Psoas muscle (tissue), 8 donors: ENCODE data around the gene RPS19BP1. TPM values are rescaled to one million over a fixed set of nuclear protein-coding genes. Genes with fewer than 3 reads are reported as not detected.
"Not testable (repeated sequence)": the region's sequence is repeated elsewhere in the genome, so short reads cannot be mapped to it uniquely, and the experiment has no call there.

Experiments
- ATAC-seq, 4 donors: fragments of 200-7000 bp; cut with Tn5 transposase; one replicate each; pipeline ENCODE4 v1.9.1; 2020; ENCODE audit warnings: moderate library complexity in 3 of 4, mild to moderate bottlenecking in 2 of 4
- DNase-seq, 2 donors: peaks; one replicate each; pipeline ENCODE4 v3.0.0-alpha.2; 2020
- H3K27ac ChIP-seq: fragments of 200-600 bp; one replicate; pipeline ENCODE4 v1.8.0; 2022
- H3K27me3 ChIP-seq, 3 donors: fragments of 200-600 bp in 1 of 3; one replicate each; pipeline versions ENCODE4 v1.6.1 to v1.8.0; 2013 to 2022; ENCODE audit warnings: low read length in 2 of 3, mild to moderate bottlenecking in 2 of 3, moderate library complexity in 1 of 3; ENCODE audit not compliant: insufficient read depth in 3 of 3
- H3K36me3 ChIP-seq, 2 donors: fragments of 200-600 bp in 1 of 2; one replicate each; pipeline versions ENCODE4 v1.6.1 to v1.8.0; 2013 to 2022; ENCODE audit warnings: low read depth in 1 of 2, mild to moderate bottlenecking in 1 of 2, moderate library complexity in 1 of 2; ENCODE audit not compliant: insufficient read depth in 1 of 2
- H3K4me1 ChIP-seq: fragments of 200-600 bp; one replicate; pipeline ENCODE4 v1.8.0; 2022
- H3K4me3 ChIP-seq: fragments of 200-600 bp; one replicate; pipeline ENCODE4 v1.8.0; 2022; ENCODE audit warnings: mild to moderate bottlenecking
- H3K9me3 ChIP-seq: fragments of 200-600 bp; one replicate; pipeline ENCODE4 v1.8.0; 2022
- CTCF ChIP-seq: fragments of 200-600 bp; IDR thresholded peaks from one replicate; pipeline ENCODE4 v1.8.0; 2022; ENCODE audit warnings: antibody characterized with exemption
- WGBS, 3 donors: extraction: QIAGEN DNeasy Blood & Tissue Kit; methylation state at CpG; one replicate each; pipeline versions ENCODE4 v1.1.6 to v1.1.7; 2013; 5-methylcytosine and 5-hydroxymethylcytosine counted together
- intact Hi-C, 2 donors: fragments of 100-400 bp; cut with DNase I; formaldehyde crosslinking; loops; one replicate each; pipeline versions ENCODE4 v1.11.0 to v1.14.2; 2022
- polyA plus RNA-seq, 3 donors: library from polyadenylated mRNA; stranded (reverse); fragments of 200-250 nt; gene quantifications; one replicate each; pipeline ENCODE4 v1.2.3, GENCODE V29; 2013
- total RNA-seq, 4 donors: library from RNA; stranded (reverse); fragmentation: NEBNext Ultra II Directional in 2 of 4; extraction: Animal tissue kit (Norgen Biotek cat#: 25700) in 2 of 4; gene quantifications; one replicate each; pipeline versions ENCODE4 v1.2.1 to v1.2.4, GENCODE V29; 2021 to 2023
- donor health status: healthy with polysubstance abuse.
- donor health status: DM: no; HTN: no; CAD: no; lungs with moderate emphysema.
- donor health status: Bipolar disorder and iron deficiency.
- donor health status: healthy.
- donor health status: DM: yes; HTN: yes; CAD: no.
- donor health status: DM: no; HTN: no; CAD: no.
- donor health status: DM: no; HTN: no; CAD: no.
- donor health status: DM: yes; HTN: yes; CAD: no.

RPS19BP1 gene
- total and polyA plus RNA-seq, 7 donors = 34.0 to 313 (median 52.6) TPM

GRCh38 chr22:39511226-39511625 lies 21.3 kb downstream of the RPS19BP1 start:
- Histone ChIP-seq H3K4me1 (peaks cover 6% of the 10 kb centered on the region), H3K27ac (no peak overlapping the region), H3K9me3 (no peaks in the 10 kb centered on the region), H3K27me3 (no peaks in the 10 kb centered on the region), H3K4me3 (no peak overlapping the region), H3K36me3 (peaks cover 7 to 98% of the 10 kb centered on the region in 2 donors)
- WGBS, 3 donors = 92 to 94% (median 93%) methylated on average over 13 of the region's 13 CpGs
- intact Hi-C loops = loop anchor here in 1 of 2 donors (10.0 kb wide), 1 partner anchor 166 kb away; the partner anchor contains the start of gene SYNGR1
- ATAC-seq (no peak), DNase-seq (peak in 1 of 2 donors; percentile 10)
- no peak for TF ChIP-seq CTCF

- Histone ChIP-seq H3K4me1 (peaks cover 6% of the 10 kb centered on the region), H3K36me3 (peaks cover 7 to 99% of the 10 kb centered on the region in 2 donors), H3K4me3 (no peak overlapping the region), H3K9me3 (no peaks in the 10 kb centered on the region), H3K27me3 (no peaks in the 10 kb centered on the region), H3K27ac (no peak overlapping the region)
- ATAC-seq = no peak
- no peak for TF ChIP-seq CTCF
- no peak for DNase-seq
- intact Hi-C loops = loop anchor here in 1 of 2 donors (10.0 kb wide), 1 partner anchor 166 kb away; the partner anchor contains the start of gene SYNGR1
- WGBS, 3 donors = 84 to 90% (median 87%) methylated on average over 4 of the region's 4 CpGs
Observed at GRCh38 chr22:39510529-39511149, 21.9 kb downstream of the RPS19BP1 start.

- DNase-seq (no peak), ATAC-seq (no peak)
- Histone ChIP-seq H3K9me3 (no peaks in the 10 kb centered on the region), H3K27me3 (no peaks in the 10 kb centered on the region), H3K4me1 (peaks cover 7% of the 10 kb centered on the region), H3K27ac (no peak overlapping the region), H3K4me3 (no peak overlapping the region), H3K36me3 (peaks cover 13 to 98% of the 10 kb centered on the region in 2 donors)
- WGBS, 3 donors = 66 to 73% (median 72%) methylated on average over 4 of the region's 4 CpGs
- TF ChIP-seq CTCF = no peak
- intact Hi-C loops = no loop called here
Observed at GRCh38 chr22:39508393-39508792, 24.2 kb downstream of the RPS19BP1 start.

GRCh38 chr22:39507021-39507420 lies 25.5 kb downstream of the RPS19BP1 start:
- H3K27ac ChIP-seq, H3K9me3 ChIP-seq, intact Hi-C loops, H3K4me3 ChIP-seq, ATAC-seq, H3K27me3 ChIP-seq: not testable (repeated sequence)
- WGBS, 3 donors = 70 to 80% (median 80%) methylated on average over 10 of the region's 10 CpGs
- H3K36me3 ChIP-seq = peaks cover 9 to 84% of the 10 kb centered on the region in 2 donors
- peaks cover 13% of the 10 kb centered on the region for H3K4me1 ChIP-seq
- peak in 1 of 2 donors; percentile 36 for DNase-seq

- TF ChIP-seq CTCF = no peak
- DNase-seq (peak in 1 of 2 donors; percentile 24), ATAC-seq (no peak)
- Histone ChIP-seq H3K36me3 (peaks cover 9 to 54% of the 10 kb centered on the region in 2 donors), H3K27me3 (no peaks in the 10 kb centered on the region), H3K4me3 (peak overlapping the region; percentile 87), H3K9me3 (no peaks in the 10 kb centered on the region), H3K4me1 (peaks cover 19% of the 10 kb centered on the region), H3K27ac (no peak overlapping the region)
- intact Hi-C loops = no loop called here
- 90 to 94% (median 94%) methylated on average over 16 of the region's 16 CpGs for WGBS, 3 donors
Observed at GRCh38 chr22:39504071-39504470, 28.5 kb downstream of the RPS19BP1 start.
